Stimulated activated naive CD8-positive, alpha-beta T cell treated with anti-CD3 and anti-CD28 coated beads, Interleukin-15, Interleukin-2, amounts not matched to agents 100 U/mL and 50 U/mL, for 24 hours (primary cell): ENCODE measurements around the gene PHTF2.

ENCODE experiments used
- ATAC-seq: fragments of 150-1000 bp; cut with Tn5 transposase; one replicate; pipeline ENCODE4 v1.10.0; 2021
- DNase-seq: peaks from one replicate; pipeline ENCODE4 v3.0.0; 2021

Gene PHTF2

DNA sequence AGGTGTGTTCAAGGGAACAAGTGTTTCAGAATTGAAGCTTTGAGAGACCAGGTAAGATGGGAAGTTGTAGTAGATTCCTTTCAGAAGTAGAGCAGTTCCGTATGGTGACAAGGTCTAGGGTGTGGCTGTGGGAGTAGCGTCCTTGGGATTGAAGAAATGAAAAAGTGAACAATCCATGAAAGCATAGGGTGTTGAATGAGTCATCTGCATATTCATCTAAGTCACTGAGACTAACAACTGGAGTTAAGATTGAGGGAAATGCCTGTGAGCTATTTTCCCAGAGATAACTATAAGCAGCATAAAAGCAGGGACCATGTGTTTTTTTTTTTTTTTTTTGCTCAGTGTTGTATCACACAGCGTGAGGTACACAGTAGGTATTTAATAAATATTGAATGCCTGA, 134.8 kb downstream of the PHTF2 start:
- DNase-seq (no peak), ATAC-seq (no peak)

DNA sequence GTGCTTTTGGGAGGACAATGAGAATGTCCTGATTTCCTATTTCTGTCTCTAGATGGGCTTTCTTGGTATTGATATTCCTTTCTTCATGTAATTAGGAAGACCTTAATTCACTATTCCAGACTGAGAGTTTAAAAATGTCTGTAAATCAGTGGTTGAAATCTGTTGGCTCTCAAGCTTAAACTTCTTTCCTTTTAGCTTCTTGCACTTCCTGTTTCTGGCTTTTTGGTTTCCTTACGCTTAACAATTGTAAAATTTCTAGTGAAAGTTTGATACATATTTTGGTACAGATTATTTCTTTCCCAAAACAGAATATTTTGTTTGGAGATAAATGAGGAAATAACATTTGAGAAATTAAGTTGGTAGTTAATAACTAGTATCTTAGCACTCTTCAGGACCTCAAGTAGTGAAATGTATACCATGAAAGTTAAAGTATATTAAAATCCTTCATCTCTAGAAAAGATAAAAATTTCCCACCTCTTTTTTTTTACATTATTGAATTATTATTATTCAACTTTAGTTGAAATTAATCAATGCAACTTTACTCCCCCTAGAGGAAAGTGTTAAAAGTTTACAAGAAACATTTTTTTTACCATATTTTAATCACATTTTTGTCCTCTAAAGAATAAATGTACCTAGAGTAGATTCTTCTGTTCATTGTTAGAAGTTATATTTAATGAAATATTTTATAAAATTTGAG, 137.2 kb downstream of the PHTF2 start:
- DNase-seq (no peak), ATAC-seq (no peak)

DNA sequence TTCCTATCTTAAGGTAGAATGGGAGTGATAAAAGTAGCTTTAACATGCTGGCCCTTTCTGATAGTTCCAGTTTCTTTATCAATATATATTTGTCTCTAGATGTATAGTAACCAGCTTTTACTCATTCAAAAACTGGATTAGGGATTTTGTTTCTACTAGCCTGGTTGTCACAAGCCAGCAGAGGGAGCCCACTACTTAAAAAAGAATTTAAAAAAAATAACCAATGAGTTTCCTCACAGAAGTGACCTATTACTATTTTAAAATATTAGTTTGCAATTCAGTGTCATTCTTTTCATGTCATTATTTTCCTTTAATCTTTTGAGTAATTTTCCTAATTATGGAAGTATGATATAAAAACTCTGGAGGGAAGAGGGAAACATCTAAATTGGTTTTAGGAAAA, 142.1 kb downstream of the PHTF2 start:
- ATAC-seq (no peak), DNase-seq (no peak)

DNA sequence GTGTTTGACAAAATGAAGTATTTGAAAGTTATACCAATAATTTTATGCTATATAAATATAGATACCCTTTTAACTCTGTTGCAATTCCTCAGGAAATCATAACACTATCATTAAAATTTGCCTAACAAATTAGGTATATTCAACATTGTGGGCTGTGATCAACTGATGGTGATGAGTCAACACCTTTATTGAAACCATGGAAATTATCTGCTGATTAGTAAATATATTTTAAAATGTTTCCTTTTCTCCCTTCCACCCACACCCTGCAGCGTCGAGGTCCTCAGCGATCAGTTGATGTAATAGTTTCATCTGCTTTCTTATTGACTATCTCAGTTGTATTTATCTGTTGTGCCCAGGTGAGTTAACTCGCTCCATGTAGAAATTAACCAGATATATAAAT, 143.9 kb downstream of the PHTF2 start:
- no peak for ATAC-seq
- no peak for DNase-seq

DNA sequence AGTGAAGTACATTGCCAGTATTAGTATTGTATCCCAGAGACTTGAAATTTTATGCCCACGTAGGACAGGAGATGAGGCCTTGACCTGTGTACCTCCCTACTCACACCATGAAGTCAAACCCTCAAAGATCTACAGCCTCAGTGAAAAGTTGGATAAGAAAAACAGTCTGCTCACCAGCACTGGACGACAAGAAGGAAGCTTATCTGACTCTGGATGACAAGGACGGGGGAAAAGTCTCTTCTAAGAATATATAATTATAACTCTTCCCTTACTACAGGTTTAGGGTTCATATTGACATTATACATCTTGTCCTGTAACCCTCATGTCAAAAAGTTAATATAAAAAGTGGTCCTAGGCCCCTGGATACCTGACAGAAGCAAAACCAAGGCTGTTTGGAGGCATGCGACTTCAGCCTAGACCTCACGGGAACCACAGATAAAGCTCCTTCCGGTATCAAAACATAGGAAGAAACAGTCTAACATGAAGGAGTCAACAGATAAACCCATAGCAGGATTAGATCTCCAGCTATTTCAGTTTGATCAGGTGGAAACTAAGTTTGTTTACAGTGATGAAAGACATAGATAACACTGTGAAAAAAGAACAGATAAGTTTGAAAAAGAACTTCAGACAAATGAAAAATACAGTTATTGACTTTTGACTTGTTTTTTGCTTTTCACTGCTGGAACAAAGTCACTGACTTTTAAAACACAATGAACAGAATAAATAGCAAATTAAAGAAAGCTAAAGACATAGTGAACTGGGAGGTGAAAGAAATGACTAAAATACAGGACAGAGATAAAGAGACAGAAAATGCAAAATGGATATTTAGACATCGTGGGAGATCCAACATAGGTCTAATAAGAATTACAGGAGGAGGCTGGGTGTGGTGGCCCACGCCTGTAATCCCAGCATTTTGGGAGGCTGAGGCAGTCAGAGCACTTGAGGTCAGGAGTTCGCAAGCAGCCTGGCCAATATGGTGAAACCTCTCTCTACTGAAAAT, 145.9 kb downstream of the PHTF2 start:
- no peak for ATAC-seq

DNA sequence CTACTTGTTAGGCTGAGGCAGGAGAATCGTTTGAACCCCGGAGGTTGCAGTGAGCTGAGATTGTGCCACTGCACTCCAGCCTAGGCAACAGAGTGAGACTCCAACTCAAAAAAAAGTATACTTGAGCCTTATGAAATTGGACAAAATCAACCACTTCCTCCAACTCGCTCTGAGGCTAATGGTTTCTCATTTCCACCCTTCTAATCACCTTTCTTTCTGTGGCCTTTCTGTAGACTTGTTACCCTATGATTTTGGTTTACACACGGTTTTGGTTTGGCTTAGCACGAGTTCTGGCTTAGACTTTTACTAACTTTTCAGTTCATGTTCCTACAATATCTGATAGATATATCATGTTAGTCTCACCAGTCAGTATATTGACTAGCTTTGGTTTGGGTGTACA, 152.0 kb downstream of the PHTF2 start:
- no peak for DNase-seq
- ATAC-seq, result no peak

More for the DNA sequence above, 145.9 kb downstream of the PHTF2 start:
- no peak for DNase-seq

DNA sequence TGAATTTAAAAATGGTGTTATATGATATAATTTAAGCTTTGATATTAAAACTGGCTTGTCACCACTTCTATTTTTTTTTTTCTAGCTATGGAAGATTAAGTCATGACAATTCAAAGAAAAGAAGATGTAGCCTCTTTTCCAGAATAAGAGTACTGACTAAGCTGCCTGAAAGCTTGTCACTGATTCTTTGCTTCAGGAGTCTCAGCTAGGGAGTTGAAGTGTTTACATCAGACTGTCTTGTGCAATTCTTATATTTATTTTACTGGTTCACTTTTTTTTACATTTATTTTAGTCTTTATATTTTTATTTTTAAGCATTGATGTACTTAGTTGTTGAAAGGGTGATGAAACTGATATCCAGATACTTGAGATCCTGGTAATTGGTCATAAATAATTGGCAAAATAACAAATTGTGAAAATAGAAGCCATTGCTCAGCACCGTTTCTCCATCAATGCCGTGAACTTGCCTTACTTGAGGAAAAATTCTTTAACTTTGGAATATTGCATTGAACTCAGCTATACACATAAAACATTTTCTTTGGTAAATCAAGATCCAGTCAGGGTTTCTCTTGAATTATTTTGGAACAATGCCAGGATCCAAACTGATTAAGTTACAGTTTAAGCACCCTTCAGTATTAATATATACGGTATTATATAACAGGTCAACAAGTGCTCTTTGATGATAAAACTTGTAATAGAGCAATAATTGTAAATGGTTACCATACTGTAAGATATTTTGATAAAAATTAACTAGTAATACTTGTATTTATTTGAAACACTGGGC, 156.4 kb downstream of the PHTF2 start:
- no peak for DNase-seq
- no peak for ATAC-seq

DNA sequence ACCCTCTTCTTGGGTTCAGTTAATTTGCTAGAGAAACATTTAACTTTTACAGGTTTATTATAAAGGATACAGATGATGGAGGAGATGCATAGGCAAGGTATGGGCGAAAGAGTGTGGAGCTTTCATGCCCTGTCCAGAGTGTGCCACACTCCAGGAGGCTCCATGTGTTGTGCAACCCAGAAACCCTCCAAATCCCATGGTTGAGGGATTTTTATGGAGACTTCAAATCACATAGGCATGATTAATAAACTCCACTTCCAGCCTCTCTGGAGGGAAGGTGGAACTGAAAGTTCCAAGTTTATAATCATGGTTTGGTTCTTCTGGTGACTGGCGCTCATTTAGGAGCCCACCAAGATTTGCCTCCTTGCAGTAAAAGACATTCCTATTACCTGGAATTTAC, 159.9 kb downstream of the PHTF2 start:
- ATAC-seq (no peak), DNase-seq (no peak)

DNA sequence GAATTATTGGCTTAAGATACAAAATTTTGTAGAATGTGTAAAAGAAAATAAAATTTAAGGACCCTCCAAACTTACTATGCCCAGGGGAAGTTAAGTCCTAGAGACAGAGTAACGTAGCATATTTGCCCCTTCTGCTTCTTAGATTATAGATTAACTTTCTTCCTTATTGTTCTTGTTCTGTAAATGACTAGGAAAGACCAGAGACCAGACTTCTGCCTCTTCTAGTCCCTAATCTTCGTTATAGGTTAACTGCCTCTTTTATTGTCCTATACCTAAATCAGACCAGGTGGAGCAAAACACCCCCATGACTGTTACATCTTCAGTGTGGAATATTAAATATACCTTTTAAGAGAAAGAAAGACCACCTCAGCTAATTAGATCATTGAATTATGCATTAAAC, 160.5 kb downstream of the PHTF2 start:
- DNase-seq, result no peak
- no peak for ATAC-seq

DNA sequence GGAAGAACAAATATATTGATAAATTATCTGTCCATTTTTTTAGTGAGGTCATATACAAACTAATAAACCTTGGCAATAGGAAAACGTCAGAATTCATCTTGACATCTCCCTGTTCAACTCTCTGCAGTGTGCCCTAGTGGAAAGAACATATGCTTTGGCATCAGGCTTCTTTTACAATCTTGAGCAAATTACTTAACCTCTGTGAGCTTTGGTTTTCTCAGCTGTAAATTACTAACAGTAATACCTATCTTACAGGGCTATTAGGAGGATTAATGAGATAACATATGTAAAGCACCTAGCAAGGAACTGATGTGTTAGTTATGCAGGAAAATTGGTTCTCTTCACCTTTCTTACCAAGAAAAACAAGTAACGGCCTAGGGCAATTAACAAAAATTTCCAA, 161.8 kb downstream of the PHTF2 start:
- ATAC-seq (no peak), DNase-seq (no peak)

DNA sequence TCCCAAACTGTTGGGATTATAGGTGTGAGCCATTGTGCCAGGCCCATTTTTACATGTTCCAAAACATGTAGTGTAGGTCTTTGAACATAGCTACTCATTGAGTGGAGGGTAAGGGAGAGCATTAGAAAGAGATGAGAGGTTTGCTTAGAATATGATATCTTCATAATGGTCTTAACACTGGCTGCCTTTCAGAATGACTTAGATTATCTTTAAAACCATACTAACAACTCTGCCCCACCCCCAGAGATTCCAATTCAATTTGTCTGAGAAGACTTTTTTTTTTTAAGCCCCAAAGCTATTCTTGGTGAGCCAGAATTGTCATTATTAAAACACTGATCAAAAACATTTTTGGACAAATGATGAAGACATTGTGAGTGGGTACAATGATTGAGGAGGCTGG, 168.9 kb downstream of the PHTF2 start:
- DNase-seq (no peak), ATAC-seq (no peak)

DNA sequence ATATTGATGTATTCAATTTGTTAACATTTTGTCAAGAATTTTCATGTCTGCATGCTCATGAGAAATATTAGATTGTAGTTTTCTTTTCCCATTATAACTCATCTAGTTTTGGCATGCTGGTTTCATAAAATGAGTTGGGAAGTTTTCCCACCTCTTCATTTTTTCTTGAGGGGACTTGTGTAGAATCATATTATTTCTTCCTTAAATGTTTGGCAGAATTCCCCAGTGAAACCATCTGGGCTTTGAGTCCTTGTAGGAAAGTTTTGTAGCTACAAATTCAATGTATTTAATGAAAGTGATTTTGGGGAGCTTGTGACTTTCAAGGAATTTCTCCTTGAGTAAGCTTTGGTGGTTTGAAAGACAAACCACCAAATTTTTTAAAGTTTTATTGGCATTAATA, 173.2 kb downstream of the PHTF2 start:
- DNase-seq, result no peak
- ATAC-seq, result no peak

DNA sequence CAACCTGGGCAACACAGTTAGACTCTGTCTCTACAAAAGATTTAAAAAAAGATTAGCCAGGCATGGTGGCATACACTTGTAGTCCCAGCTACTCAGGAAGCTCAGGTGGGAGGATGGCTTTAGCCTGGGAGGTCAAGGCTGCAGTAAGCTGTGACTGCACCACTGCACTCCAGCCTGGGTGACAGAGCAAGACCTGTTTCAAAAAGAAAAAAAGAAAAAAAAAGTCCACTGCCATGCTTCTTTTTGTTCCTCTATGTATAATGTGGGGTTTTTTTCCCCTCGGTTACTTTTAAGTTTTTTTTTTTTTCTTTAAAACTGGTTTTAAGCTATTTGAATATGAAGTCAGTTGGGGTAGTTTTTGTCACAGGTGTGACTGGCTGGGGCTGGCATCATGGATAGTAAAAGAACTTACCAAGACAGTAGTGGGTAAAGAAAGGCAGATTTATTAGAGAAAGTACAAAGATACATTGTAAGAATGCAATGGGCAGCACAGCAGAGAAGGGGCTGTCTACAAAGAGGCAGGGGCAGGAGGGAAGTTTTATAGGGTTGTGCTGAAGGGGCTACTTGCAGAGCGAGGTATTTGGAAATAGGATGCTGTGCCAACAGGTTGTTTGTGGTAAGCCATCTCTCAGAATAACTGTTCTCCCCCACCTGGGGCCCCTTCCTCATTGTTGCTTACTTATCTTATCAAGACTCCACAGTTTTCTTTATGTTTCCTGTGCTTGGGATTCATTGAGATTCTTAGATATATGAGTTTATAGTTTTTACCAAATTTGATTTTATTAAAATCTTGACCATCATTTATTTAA, 177.3 kb downstream of the PHTF2 start:
- DNase-seq (no peak), ATAC-seq (no peak)

DNA sequence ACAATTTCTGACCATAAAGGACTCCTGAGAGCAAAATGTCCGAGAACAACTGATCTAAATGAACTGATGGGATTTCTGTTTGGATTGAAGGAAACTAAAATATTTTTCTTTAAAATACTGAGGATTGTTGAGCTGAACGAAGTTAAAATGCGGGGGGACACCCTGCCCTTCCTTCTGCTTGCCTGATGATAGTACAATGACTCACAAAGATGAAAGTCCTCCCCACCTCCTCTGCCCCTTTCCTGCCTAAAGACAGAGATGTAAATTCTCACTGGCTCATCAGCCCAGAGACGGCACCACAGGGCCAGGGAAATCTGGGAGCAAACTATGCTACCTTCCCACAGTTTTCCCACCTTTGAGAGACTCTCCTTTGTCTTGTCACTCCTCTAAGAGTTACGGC, 180.6 kb downstream of the PHTF2 start:
- no peak for ATAC-seq
- DNase-seq, result no peak

DNA sequence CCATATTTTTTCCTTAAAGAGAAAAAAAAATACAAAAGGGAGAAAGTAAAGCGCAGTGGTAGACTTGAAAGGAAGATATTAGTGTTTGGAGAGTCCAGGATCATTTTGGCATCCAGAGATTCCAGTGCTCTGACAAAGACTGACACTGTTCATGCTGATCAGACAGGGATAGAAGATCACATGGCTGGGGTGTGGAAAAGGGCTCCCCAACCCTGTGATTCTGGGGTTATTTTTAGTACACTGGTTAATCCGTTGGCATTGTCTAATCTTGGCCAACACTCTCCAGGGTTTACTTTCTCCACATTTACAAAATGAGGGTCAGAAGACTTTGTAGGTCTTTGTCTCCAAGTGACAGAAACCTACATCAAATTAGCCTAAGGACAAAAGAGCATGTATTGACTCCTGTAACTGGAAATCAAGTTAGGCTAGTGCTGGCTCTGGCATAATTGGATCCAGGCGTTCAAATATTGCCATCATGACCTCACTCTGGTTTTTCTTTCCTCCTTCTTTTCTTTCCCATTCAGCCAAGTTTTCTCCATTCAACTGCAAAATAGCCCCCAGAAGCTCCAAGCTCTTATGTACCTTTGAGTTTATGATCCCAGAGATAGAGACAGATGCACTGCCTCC, 181.6 kb downstream of the PHTF2 start:
- ATAC-seq (no peak), DNase-seq (no peak)

DNA sequence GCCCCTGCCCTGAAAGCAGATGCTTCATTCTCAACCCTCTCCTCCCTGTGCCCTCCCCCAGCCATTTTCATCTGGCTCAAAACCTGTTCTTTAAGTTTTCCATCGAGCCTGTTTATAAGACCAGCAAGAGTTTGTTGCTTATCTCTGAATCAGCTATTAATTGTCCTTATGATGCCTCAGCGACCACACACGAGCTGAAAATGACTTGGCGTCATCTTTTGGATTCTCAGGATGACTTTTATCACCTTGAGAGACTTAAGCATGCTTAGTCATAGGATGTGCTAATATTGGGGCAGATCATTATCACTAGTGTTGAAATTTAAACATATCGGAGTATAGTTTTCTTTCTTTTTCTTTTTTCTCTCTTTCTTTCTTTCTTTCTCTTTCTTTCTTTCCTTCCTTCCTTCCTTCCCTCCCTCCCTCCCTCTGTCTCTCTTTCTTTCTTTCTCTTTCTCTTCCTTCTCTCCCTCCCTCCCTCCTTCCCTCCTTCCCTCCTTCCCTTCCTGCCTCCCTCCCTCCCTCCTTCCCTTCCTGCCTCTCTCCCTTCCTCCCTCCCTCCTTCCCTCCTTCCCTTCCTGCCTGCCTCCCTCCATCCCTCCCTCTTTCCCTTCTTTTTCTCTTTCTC, 184.5 kb downstream of the PHTF2 start:
- DNase-seq, result peak; percentile 3
- ATAC-seq, result peak; percentile 68

DNA sequence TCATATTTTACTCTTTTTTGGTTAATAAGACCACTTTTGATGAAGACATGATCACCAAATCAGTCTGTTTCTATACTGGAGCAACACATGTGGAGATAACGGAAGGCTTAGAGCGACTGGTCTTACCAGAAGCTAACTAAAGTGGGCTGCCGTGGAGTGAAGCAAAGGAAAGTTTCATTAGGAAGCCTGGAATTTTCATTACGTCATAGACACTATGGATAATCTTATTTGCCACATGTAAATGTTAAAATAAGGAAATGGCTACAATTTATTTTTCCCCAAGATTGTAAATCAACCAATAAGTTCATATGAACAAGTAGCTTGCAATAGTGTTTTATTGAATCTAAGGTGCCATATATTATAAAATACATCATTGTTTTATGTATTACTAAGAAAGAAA, 185.4 kb downstream of the PHTF2 start:
- ATAC-seq (no peak), DNase-seq (no peak)

DNA sequence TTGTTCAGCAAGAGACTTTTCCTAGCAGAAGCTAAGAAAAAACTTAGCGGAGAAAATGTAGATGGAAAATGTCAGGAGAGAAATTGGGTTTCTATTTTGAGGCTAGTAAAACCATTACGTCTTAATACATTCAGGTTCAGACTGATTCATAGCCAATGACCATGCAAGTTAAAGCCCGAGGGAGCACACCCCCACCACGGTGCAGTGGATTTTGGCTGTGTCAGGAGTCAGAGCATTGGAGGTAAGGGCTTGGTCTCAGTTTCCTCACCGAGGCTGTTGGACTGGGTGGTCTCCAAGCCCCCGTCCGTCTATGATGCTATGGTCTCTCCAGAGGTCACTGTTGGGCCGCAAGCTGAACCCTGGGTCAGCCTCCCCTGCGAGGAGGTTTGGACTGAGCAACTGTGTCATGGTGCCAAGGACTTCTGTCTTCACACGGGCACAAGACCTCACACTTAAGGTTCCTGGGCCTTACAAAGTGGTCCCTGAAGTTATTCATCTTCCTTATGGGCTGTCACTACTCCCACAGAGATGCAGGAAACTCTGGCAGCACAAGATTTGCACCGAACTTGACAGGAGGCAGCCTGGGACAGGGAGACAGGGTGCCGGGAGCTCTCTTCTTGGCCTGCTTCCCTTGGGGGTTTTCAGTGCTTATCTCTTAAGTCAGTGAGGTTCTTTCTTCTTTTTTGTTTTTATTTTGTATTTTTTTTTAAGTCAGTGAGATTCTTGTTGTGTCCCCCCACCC, 186.8 kb downstream of the PHTF2 start:
- no peak for ATAC-seq
- DNase-seq, result no peak

DNA sequence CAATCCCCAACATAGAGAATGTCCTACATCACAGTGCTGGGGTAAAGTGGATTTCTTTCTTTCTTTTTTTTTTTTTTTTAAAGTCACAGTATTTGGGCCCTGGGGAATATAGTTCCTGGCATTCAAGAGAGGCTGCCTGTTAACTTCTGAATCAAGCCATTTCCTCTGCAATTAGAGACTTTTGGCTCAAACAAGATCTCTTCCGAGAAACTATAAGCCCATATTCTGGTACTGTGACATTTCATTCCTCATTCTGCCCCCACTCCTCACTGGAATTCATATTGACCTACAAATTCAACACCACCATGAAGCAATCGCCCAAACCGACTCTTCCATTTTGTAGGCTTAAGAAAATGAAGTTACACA, 187.4 kb downstream of the PHTF2 start:
- DNase-seq, result no peak

DNA sequence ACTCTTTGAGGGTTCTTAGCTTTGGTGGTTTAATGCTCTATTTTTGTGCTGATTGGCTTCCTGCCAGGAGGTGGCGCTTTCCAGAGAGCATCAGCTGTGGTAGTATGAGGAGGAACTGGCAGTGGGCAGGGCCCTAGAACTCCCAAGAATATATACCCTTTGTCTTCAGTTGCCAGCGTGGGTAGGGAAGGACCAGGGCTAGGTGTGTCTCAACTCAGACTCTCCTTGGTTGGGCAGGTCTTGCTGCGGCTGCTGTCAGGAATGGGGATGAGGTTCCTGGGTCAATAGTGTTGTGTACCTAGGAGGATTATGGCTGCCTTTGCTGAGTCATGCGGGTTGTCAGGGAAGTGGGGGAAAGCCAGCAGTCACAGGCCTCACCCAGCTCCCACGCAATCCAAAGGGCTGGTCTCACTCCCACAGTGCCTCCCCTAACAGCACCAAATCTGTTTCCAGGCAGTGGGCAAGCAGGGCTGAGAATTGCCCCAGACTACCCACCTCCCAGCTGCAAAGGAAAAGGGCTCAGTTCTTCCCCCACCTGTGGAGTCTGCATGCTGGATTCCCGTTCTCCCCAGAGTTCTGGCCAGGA, 191.5 kb downstream of the PHTF2 start:
- DNase-seq, result peak; percentile 11
- no peak for ATAC-seq

More for the DNA sequence above, 187.4 kb downstream of the PHTF2 start:
- ATAC-seq, result no peak
